NCI-H82 treated with DMSO at 0.1 percent for 48 hours (cell line): Measurements from ENCODE around the gene SEC31A.

ENCODE experiments used
- DNase-seq: peaks from one replicate; lab custom pipeline; 2025; ENCODE audit not compliant: unreplicated experiment; lab: John Stamatoyannopoulos, UW

The SEC31A gene

GRCh38 chr4:82770607-82771006, 120.3 kb downstream of the SEC31A start:
- no peak for DNase-seq
